Anterior cingulate cortex (tissue), 58 donors: ENCODE results near the gene DCAF12.

Experiments used
- DNase-seq, 58 donors: peaks; one replicate each; lab custom pipeline; 2025; lab: John Stamatoyannopoulos, UW

The DCAF12 gene

GRCh38 chr9:34127035-34127948 is 794 bp upstream of the DCAF12 start:
- peak in 2 of 58 donors; percentile 1 to 43 for DNase-seq

- DNase-seq, result peak in 2 of 58 donors; percentile 2 to 41
Measured at GRCh38 chr9:34125681-34126206, 754 bp downstream of the DCAF12 start.

- DNase-seq, result peak in 1 of 58 donors; percentile 1
Measured at GRCh38 chr9:34124926-34125325, 1.6 kb downstream of the DCAF12 start.

DNA sequence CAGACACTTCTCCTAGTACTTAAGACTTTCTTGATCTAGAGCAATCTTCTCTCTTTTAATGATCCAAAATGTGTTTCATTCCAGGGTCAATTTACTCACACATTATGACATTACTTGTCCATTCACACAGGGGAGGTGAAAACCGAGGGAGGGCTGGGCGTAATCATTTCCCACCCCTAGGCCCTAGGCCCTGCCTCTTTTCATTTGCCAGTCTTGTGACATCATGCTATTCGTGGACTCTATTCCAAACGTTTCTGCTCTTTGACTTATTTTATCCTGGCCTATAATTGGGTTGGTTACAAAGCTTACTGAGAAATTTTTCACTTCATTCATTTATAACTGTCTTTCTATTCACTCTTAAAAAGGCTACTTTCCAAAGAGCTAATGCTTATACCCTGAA is 2.4 kb downstream of the DCAF12 start:
- no peak for DNase-seq

DNA sequence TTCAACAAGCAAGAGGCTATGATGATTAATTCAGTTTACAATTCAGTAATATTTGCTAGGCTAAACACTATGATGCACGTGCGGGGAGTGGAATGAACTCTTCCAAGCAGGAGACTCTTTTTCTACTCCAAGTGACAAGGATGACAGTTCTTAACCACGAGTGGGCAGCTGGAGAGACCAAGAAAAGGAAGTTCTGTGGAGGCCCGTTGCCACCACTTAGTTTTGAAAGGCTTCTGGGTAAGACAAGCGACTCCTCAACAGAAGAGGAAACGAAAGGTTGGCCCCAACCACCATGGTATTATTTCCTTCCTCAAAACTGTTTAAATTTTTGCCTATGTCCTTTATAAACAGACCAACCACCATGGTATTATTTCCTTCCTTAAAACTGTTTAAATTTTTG is 2.8 kb downstream of the DCAF12 start:
- DNase-seq, result peak in 15 of 58 donors; percentile 0 to 48 (median 7)

DNA sequence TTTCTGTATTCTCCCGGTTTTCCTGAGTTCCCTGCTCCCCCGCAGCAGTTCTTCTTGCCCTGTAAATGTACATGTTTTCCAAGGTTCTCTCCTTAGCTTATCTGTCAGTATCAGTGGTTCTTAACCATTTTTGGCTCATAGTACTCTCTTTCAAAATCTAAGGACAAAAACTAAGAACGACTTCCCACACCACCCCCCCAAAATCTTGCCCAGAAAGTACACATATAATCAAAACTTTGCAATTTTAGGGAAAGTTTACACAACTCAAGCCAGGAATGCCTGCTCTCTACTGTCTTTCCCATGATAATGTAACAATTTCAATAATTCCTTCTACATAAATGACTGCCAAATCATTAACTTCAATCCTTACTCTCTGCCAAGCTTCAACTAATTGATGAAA is 4.5 kb downstream of the DCAF12 start:
- no peak for DNase-seq

- no peak for DNase-seq
Measured at GRCh38 chr9:34119713-34120112, 6.8 kb downstream of the DCAF12 start.

DNA sequence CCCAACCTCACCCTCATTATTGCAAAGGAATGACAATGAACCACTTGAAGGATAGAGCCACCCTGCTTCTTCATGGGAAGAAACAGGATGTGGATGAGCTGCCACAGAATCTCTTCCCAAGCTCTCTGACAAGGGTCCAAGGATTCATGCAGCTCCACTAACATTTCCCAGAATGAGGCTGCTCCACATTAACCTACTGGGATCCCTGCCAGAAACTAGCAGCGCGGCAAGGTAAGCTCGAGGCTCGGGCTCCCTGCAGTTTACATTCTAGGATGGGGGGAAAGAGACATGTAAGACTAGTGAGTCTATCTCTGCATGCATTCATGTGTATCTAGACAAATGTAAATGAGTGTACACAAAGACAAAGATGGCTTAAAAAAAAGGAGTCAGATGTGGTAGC is 12.1 kb downstream of the DCAF12 start:
- peak in 2 of 58 donors; percentile 2 to 17 for DNase-seq

GRCh38 chr9:34106110-34106509 is 20.4 kb downstream of the DCAF12 start:
- DNase-seq, result no peak

DNA sequence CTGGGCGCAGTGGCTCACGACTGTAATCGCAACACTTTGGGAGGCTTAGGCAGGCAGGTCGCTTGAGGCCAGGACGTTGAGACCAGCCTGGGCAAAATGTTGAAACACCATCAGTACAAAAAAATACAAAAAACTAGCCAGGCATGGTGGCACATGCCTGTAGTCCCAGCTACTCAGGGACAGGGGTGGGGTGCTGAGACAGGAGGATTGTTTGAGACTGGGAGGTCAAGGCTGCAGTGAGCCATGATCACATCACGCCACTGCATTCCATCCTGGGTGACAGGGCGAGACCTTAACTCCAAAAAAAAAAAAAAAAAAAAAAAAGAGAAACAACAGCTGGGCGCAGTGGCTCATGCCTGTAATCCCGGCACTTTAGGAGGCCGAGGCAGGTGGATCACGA is 23.7 kb downstream of the DCAF12 start:
- DNase-seq, result no peak

GRCh38 chr9:34098307-34098706 is 28.2 kb downstream of the DCAF12 start:
- DNase-seq, result no peak

GRCh38 chr9:34097865-34098264 is 28.6 kb downstream of the DCAF12 start:
- DNase-seq, result no peak

DNA sequence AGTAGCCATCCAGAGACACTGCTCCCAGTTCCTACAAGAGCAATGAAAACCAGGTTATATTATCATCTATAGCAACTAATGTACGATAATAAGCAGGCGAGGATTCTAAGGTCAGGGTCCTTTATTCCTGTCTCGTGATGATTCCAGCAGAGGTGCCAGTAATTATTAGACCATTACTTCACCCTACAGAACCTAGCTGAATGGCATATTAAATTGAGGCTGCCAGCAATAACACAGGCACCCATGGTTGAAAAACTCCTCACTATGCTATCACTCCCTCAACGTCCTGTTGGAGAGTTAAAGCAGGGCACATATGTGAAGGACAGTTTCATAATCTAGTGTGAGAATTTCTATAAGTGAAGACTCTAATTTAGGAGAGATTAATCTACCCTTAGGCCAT is 29.7 kb downstream of the DCAF12 start:
- no peak for DNase-seq

DNA sequence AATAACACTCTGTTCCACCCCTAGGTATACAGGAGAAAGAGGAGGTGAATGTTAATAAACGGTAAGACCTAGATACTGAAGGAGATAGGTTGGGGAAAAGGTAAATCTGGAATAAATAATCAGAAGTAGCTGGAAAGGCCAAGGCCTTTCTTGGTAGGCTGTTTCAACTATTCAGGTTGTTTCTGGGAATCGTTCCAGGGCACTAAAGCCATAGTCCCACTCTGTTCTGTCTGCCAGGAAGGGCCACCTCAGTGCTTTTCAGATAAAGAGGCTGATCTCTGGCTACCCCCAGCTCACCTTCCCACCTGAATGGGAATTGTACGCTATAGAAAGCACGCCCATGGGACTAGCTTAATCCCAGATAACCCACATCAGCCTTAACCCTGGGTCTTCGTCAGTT is 32.9 kb downstream of the DCAF12 start:
- no peak for DNase-seq

- peak in 8 of 58 donors; percentile 0 to 45 (median 10) for DNase-seq
Measured at GRCh38 chr9:34089311-34089710, 37.2 kb downstream of the DCAF12 start.

DNA sequence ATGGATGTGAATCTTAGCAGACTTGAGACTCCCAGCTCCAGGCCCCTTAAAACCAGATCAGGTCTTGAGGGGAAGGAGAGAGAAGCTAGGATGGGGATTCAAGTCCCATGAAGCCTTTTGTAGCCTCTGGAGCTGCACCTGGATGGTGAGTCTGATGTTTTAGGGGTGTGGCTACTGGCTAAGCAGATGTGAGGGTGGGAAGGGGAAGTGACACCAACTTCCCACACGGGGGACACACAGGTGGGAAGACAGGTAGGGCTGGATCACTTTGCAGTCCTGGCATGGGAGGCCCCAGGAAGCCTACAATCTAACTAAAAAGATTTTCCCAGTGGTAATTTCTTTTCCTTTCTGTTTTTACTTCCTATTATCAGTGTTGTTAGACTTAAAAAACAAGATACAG is 39.1 kb downstream of the DCAF12 start:
- no peak for DNase-seq

DNA sequence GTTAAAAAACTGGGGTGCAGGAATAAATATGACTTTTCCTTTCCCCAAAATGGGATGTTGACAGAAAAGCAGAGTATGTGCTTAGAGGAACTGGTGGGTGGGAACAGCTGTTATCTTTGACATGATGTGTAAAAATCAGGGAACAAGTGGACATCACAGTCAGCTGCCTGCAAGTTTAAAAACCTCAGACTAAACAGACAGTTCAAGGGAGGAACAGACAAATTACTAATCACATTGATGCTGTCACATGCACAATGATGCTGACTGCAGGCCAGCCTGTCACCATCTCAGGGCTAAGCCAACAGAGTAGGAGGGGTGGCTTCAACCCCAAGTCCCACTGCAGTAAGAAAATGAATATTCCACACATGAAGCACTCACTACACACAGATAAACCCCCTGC is 39.6 kb downstream of the DCAF12 start:
- peak in 4 of 58 donors; percentile 1 to 15 (median 10) for DNase-seq

- DNase-seq, result peak in 29 of 58 donors; percentile 2 to 41 (median 9)
Measured at GRCh38 chr9:34085581-34086500, 40.7 kb downstream of the DCAF12 start.

- DNase-seq, result peak in 52 of 58 donors; percentile 6 to 91 (median 52)
Measured at GRCh38 chr9:34084562-34084961, 41.9 kb downstream of the DCAF12 start.

GRCh38 chr9:34079181-34079580 is 47.3 kb downstream of the DCAF12 start:
- DNase-seq, result no peak
